Measurements from ENCODE around the gene RIN3. TPM values are rescaled to one million over a fixed set of nuclear protein-coding genes. Genes with fewer than 3 reads are reported as not detected.
A peak's percentile ranks its signal among the peaks of the same experiment; 100 is the strongest.

RIN3 gene
- total RNA-seq, 1 experiment from 2014 or later, result not detected

- DNase-seq (ENCODE audit: low read depth), result no peak
- in situ Hi-C loops (cut with HindIII; ENCODE audit: low pct_unique_long_range_greater_than_20kb, low sequenced_read_pairs), result no loop called here
Measured at GRCh38 chr14:92502541-92503286, 10.9 kb upstream of the RIN3 start.

- in situ Hi-C loops (cut with HindIII; ENCODE audit: low pct_unique_long_range_greater_than_20kb, low sequenced_read_pairs), result no loop called here
- DNase-seq (ENCODE audit: low read depth), result peak; percentile 87
Measured at GRCh38 chr14:92503756-92504491, 9.7 kb upstream of the RIN3 start.

GRCh38 chr14:92505826-92506225 is 7.8 kb upstream of the RIN3 start:
- in situ Hi-C loops (cut with HindIII; ENCODE audit: low pct_unique_long_range_greater_than_20kb, low sequenced_read_pairs), result no loop called here
- DNase-seq (ENCODE audit: low read depth), result no peak

GRCh38 chr14:92506231-92506630 is 7.3 kb upstream of the RIN3 start:
- in situ Hi-C loops (cut with HindIII; ENCODE audit: low pct_unique_long_range_greater_than_20kb, low sequenced_read_pairs), result no loop called here
- DNase-seq (ENCODE audit: low read depth), result no peak

GRCh38 chr14:92507174-92507768 is 6.3 kb upstream of the RIN3 start:
- in situ Hi-C loops (cut with HindIII; ENCODE audit: low pct_unique_long_range_greater_than_20kb, low sequenced_read_pairs), result no loop called here

GRCh38 chr14:92510972-92511371 is 2.6 kb upstream of the RIN3 start:
- in situ Hi-C loops (cut with HindIII; ENCODE audit: low pct_unique_long_range_greater_than_20kb, low sequenced_read_pairs), result no loop called here
- no peak for DNase-seq (ENCODE audit: low read depth)

More at GRCh38 chr14:92507174-92507768, 6.3 kb upstream of the RIN3 start:
- DNase-seq (ENCODE audit: low read depth), result no peak

- in situ Hi-C loops (cut with HindIII; ENCODE audit: low pct_unique_long_range_greater_than_20kb, low sequenced_read_pairs), result no loop called here
- DNase-seq (ENCODE audit: low read depth), result peak; percentile 69
Measured at GRCh38 chr14:92511453-92512238, 1.9 kb upstream of the RIN3 start.

GRCh38 chr14:92512807-92513203 is 776 bp upstream of the RIN3 start:
- no peak for DNase-seq (ENCODE audit: low read depth)
- in situ Hi-C loops (cut with HindIII; ENCODE audit: low pct_unique_long_range_greater_than_20kb, low sequenced_read_pairs), result no loop called here

- in situ Hi-C loops (cut with HindIII; ENCODE audit: low pct_unique_long_range_greater_than_20kb, low sequenced_read_pairs), result no loop called here
- DNase-seq (ENCODE audit: low read depth), result no peak
Measured at GRCh38 chr14:92513966-92514843, 624 bp downstream of the RIN3 start.

- DNase-seq (ENCODE audit: low read depth), result no peak
- in situ Hi-C loops (cut with HindIII; ENCODE audit: low pct_unique_long_range_greater_than_20kb, low sequenced_read_pairs), result no loop called here
Measured at GRCh38 chr14:92514844-92515514, 1.4 kb downstream of the RIN3 start.

GRCh38 chr14:92515546-92516343 is 2.2 kb downstream of the RIN3 start:
- in situ Hi-C loops (cut with HindIII; ENCODE audit: low pct_unique_long_range_greater_than_20kb, low sequenced_read_pairs), result no loop called here
- DNase-seq (ENCODE audit: low read depth), result no peak

GRCh38 chr14:92516344-92516965 is 2.9 kb downstream of the RIN3 start:
- DNase-seq (ENCODE audit: low read depth), result no peak
- in situ Hi-C loops (cut with HindIII; ENCODE audit: low pct_unique_long_range_greater_than_20kb, low sequenced_read_pairs), result no loop called here

GRCh38 chr14:92516966-92517506 is 3.5 kb downstream of the RIN3 start:
- DNase-seq (ENCODE audit: low read depth), result no peak
- in situ Hi-C loops (cut with HindIII; ENCODE audit: low pct_unique_long_range_greater_than_20kb, low sequenced_read_pairs), result no loop called here

GRCh38 chr14:92517761-92518160 is 4.2 kb downstream of the RIN3 start:
- no peak for DNase-seq (ENCODE audit: low read depth)
- in situ Hi-C loops (cut with HindIII; ENCODE audit: low pct_unique_long_range_greater_than_20kb, low sequenced_read_pairs), result no loop called here

- in situ Hi-C loops (cut with HindIII; ENCODE audit: low pct_unique_long_range_greater_than_20kb, low sequenced_read_pairs), result no loop called here
- no peak for DNase-seq (ENCODE audit: low read depth)
Measured at GRCh38 chr14:92519246-92520101, 5.9 kb downstream of the RIN3 start.

Measured in Caki2 (cell line).